ENCODE results near the gene SMIM15.

DNA sequence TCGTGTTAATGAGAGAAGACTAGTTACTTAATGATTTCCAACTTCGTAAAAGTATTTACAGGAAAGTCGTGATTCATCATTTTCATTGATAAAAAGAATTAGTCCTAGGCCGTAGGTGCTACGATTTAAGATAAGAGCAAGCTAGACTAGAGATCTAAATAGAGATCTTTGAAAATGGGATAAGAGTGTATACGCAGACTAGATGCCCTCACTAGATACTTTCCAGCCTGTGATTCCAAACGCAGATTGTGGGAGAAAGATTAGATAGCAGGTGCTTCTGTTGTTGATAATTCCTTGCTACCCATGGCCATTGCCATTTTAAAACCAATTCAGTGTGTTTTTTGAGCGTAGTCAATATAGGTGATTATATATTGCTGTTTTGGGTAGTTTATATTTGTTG lies 6.7 kb upstream of the SMIM15 start:
- TF ChIP-seq, protein P1, sequence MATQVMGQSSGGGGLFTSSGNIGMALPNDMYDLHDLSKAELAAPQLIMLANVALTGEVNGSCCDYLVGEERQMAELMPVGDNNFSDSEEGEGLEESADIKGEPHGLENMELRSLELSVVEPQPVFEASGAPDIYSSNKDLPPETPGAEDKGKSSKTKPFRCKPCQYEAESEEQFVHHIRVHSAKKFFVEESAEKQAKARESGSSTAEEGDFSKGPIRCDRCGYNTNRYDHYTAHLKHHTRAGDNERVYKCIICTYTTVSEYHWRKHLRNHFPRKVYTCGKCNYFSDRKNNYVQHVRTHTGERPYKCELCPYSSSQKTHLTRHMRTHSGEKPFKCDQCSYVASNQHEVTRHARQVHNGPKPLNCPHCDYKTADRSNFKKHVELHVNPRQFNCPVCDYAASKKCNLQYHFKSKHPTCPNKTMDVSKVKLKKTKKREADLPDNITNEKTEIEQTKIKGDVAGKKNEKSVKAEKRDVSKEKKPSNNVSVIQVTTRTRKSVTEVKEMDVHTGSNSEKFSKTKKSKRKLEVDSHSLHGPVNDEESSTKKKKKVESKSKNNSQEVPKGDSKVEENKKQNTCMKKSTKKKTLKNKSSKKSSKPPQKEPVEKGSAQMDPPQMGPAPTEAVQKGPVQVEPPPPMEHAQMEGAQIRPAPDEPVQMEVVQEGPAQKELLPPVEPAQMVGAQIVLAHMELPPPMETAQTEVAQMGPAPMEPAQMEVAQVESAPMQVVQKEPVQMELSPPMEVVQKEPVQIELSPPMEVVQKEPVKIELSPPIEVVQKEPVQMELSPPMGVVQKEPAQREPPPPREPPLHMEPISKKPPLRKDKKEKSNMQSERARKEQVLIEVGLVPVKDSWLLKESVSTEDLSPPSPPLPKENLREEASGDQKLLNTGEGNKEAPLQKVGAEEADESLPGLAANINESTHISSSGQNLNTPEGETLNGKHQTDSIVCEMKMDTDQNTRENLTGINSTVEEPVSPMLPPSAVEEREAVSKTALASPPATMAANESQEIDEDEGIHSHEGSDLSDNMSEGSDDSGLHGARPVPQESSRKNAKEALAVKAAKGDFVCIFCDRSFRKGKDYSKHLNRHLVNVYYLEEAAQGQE (IDR thresholded peaks at IDR 0.05; ENCODE audit: insufficient replicate concordance, low read depth) = no peak
- TF ChIP-seq, protein P2, sequence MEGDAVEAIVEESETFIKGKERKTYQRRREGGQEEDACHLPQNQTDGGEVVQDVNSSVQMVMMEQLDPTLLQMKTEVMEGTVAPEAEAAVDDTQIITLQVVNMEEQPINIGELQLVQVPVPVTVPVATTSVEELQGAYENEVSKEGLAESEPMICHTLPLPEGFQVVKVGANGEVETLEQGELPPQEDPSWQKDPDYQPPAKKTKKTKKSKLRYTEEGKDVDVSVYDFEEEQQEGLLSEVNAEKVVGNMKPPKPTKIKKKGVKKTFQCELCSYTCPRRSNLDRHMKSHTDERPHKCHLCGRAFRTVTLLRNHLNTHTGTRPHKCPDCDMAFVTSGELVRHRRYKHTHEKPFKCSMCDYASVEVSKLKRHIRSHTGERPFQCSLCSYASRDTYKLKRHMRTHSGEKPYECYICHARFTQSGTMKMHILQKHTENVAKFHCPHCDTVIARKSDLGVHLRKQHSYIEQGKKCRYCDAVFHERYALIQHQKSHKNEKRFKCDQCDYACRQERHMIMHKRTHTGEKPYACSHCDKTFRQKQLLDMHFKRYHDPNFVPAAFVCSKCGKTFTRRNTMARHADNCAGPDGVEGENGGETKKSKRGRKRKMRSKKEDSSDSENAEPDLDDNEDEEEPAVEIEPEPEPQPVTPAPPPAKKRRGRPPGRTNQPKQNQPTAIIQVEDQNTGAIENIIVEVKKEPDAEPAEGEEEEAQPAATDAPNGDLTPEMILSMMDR (IDR thresholded peaks at IDR 0.05; ENCODE audit: insufficient read depth, low read length) = no peak
